Hair follicular keratinocyte (primary cell): ENCODE results near the gene AHNAK. TPM values are rescaled to one million over a fixed set of nuclear protein-coding genes. Genes with fewer than 3 reads are reported as not detected.

ENCODE experiments used
- total RNA-seq: library from RNA; depleted of rRNA; stranded (reverse); fragments of >200 nt; gene quantifications from 2 replicates; pipeline ENCODE4 v1.2.3, GENCODE V29; 2015

Gene AHNAK
- total RNA-seq = 176 and 366 TPM in 2 replicates

GRCh38 chr11:62546244-62546928 lies at the start of gene AHNAK:
Gene AHNAK (minus strand): TSS chr11:62546806. CDS start chr11:62536098, 10,708 bp downstream.

GRCh38 chr11:62591448-62592145 lies 45.0 kb upstream of the AHNAK start, which contains the start of gene TUT1:
Gene TUT1 (minus strand): TSS chr11:62591523. CDS start chr11:62591485, 38 bp downstream.

GRCh38 chr11:62573592-62574362 lies 27.2 kb upstream of the AHNAK start, which contains the start of gene EEF1G:
Gene EEF1G (minus strand): TSS chr11:62573891. CDS start chr11:62573842, 49 bp downstream.

DNA sequence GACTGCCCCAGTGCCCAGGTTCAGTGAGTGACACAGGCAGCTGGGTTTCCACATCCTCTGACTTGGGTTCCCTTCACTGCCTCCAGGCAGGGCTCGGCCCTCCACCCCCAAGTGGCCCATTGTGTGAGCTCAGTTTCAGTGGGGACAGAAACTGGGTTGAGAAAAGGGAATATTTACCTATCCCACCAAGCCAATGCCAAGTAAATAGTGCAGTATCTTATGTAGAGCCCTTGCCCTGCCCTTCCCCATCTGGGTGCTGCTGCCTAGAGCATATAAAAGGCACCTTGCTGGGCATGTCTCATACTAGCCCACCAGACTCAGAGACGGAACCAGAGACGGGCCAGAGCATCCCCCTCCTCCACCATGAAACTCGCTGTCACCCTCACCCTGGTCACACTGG lies 127.9 kb downstream of the AHNAK start, which contains the start of gene SCGB1A1:
SCGB1A1 (plus strand) TSS at position 301 of the 400 bp plus-strand sequence; CDS start at position 364, 63 bp downstream.

Other genes with a start within 250 kb of the AHNAK start
- not detected in 2 replicates for gene SCGB1D4, start 247.7 kb downstream of the AHNAK start, total RNA-seq
- 0.19 TPM in 1 of 2 replicates, not detected in the other for gene ASRGL1, start 209.4 kb downstream of the AHNAK start, total RNA-seq
- not detected in 2 replicates for gene SCGB1A1, start 127.8 kb downstream of the AHNAK start, total RNA-seq
- gene EEF1G, start 27.1 kb upstream of the AHNAK start, total RNA-seq = 1,936 and 2,201 TPM in 2 replicates
- gene TUT1, start 44.7 kb upstream of the AHNAK start, total RNA-seq = 8.4 and 13.9 TPM in 2 replicates
- gene MTA2, start 55.1 kb upstream of the AHNAK start, total RNA-seq = 97.5 and 169 TPM in 2 replicates
- 20.2 and 28.7 TPM in 2 replicates for gene EML3, start 66.0 kb upstream of the AHNAK start, total RNA-seq
- gene ROM1, start 66.5 kb upstream of the AHNAK start, total RNA-seq = 1.7 and 2.3 TPM in 2 replicates
- 42.0 and 47.1 TPM in 2 replicates for gene B3GAT3, start 75.2 kb upstream of the AHNAK start, total RNA-seq
- 188 TPM in 2 replicates for gene GANAB, start 99.8 kb upstream of the AHNAK start, total RNA-seq
- gene INTS5, start 106.5 kb upstream of the AHNAK start, total RNA-seq = 21.2 and 29.4 TPM in 2 replicates
- 53.8 and 88.1 TPM in 2 replicates for gene C11orf98, start 118.4 kb upstream of the AHNAK start, total RNA-seq
- gene CSKMT, start 118.5 kb upstream of the AHNAK start, total RNA-seq = 7.8 and 19.2 TPM in 2 replicates
- 12.5 and 22.6 TPM in 2 replicates for gene UQCC3, start 124.9 kb upstream of the AHNAK start, total RNA-seq
- 2.4 and 3.4 TPM in 2 replicates for gene LBHD1, start 125.5 kb upstream of the AHNAK start, total RNA-seq
- gene UBXN1, start 132.3 kb upstream of the AHNAK start, total RNA-seq = 139 and 165 TPM in 2 replicates
- 0.08 TPM in 2 replicates for gene LRRN4CL, start 142.7 kb upstream of the AHNAK start, total RNA-seq
- 20.9 and 34.7 TPM in 2 replicates for gene BSCL2, start 160.6 kb upstream of the AHNAK start, total RNA-seq
- gene GNG3, start 160.9 kb upstream of the AHNAK start, total RNA-seq = not detected in 2 replicates
- gene HNRNPUL2, start 180.7 kb upstream of the AHNAK start, total RNA-seq = 6.4 and 6.5 TPM in 2 replicates
- gene TTC9C, start 181.7 kb upstream of the AHNAK start, total RNA-seq = 15.5 and 17.5 TPM in 2 replicates
- 5.0 and 6.1 TPM in 2 replicates for gene ZBTB3, start 207.4 kb upstream of the AHNAK start, total RNA-seq
- gene POLR2G, start 214.8 kb upstream of the AHNAK start, total RNA-seq = 125 and 151 TPM in 2 replicates
- gene TAF6L, start 224.6 kb upstream of the AHNAK start, total RNA-seq = 11.5 and 22.3 TPM in 2 replicates
- gene TMEM179B, start 240.6 kb upstream of the AHNAK start, total RNA-seq = 46.2 and 52.1 TPM in 2 replicates
- 42.2 and 53.8 TPM in 2 replicates for gene TMEM223, start 245.2 kb upstream of the AHNAK start, total RNA-seq